ENCODE results near the gene ZC3H12D. TPM values are rescaled to one million over a fixed set of nuclear protein-coding genes. Genes with fewer than 3 reads are reported as not detected.
"Not testable (repeated sequence)": the region's sequence is repeated elsewhere in the genome, so short reads cannot be mapped to it uniquely, and the experiment has no call there.

Gene ZC3H12D
- total RNA-seq, 2 experiments from 2014 or later, result 75.8 to 82.7 TPM

DNA sequence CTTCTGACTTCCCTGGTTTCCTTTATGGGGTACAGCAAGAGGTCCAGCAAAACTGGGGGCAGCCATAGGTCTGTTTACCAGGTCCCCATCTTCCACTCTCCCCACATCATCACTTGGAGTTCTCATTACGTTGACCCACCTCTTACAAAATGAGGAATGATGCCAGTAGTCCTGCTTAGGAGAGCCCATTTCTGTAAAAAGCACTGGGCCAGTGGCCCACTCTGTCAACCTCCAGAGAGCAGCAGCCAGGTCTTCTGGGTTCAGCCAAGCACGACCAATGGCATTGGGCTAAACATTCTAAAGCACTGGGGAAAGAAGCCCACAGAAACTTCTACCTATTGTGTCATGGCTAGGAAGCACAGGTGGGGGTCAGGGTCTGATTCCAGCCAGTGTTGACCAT, 13.9 kb downstream of the ZC3H12D start:
- intact Hi-C loops (cut with micrococcal nuclease), result no loop called here
- H3K36me3 Mint-ChIP-seq (ENCODE audit: low read depth), result peaks cover 42% of the 10 kb centered on the region
- no peak overlapping the region for H3K4me3 Mint-ChIP-seq
- H3K9me3 Mint-ChIP-seq, result no peaks in the 10 kb centered on the region
- H3K4me1 Mint-ChIP-seq (ENCODE audit: low read depth), result peaks cover 69% of the 10 kb centered on the region
- CTCF ChIA-PET, result interaction anchor here (1.1 kb wide), 1 partner anchor 46 kb away, joined by 3 read pairs; no protein-coding TSS in a partner anchor
- H3K27ac Mint-ChIP-seq, result no peak overlapping the region
- no peaks in the 10 kb centered on the region for H3K27me3 Mint-ChIP-seq (ENCODE audit: low read depth)
- no peak for DNase-seq

DNA sequence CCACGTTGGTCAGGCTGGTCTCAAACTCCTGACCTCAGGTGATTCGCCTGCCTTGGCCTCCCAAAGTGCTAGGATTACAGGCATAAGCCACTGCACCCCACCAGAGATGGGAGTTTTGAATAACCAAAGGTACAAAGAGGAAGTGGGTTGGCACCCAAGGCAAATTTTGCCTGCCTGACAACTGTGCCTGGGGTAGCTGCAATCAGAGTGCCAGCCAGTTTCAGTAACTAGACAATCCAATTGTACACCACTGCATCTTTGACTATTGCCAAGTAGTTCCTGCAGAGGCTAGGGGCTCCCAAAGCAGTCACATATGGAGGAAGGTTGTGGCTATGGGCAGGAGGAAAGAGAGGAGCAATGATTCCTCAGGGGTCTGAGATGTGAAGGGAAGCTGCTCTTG, 16.6 kb downstream of the ZC3H12D start:
- Mint-ChIP-seq H3K4me1 (ENCODE audit: low read depth) (peaks cover 72% of the 10 kb centered on the region), H3K27ac (peak overlapping the region; percentile 25), H3K36me3 (ENCODE audit: low read depth) (peaks cover 46% of the 10 kb centered on the region), H3K27me3 (ENCODE audit: low read depth) (no peaks in the 10 kb centered on the region), H3K9me3 (no peaks in the 10 kb centered on the region), H3K4me3 (no peak overlapping the region)
- CTCF ChIA-PET, result interaction anchor here (0.7 to 1.2 kb wide), 4 partner anchors 11 to 371 kb away, joined by 3 to 7 read pairs (median 4); no protein-coding TSS in a partner anchor
- DNase-seq, result no peak
- intact Hi-C loops (cut with micrococcal nuclease), result no loop called here

DNA sequence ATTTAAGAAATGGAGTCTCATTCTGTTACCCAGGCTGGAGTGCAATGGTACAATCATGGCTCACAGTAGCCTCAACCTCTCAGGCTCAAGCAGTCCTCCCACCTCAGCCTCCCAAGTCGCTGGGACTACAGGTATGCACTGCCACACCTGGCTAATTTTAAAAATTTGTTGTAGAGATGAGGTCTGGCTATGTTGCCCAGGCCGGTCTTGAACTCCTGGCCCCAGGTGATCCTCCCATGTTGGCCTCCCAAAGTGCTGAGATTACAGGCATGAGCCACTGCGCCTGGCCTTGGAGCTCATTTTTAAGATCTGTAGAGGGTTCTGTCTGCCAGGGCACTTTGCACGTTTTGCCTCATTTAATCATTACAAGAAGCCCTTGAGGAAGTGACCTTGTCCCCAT, 17.5 kb downstream of the ZC3H12D start:
- CTCF ChIA-PET, result interaction anchor here (1.2 to 1.3 kb wide), 2 partner anchors 12 kb away, joined by 3 to 4 read pairs; no protein-coding TSS in a partner anchor
- Mint-ChIP-seq H3K4me1 (ENCODE audit: low read depth) (peaks cover 67% of the 10 kb centered on the region), H3K4me3 (no peak overlapping the region), H3K9me3 (no peaks in the 10 kb centered on the region), H3K36me3 (ENCODE audit: low read depth) (peaks cover 44% of the 10 kb centered on the region), H3K27me3 (ENCODE audit: low read depth) (no peaks in the 10 kb centered on the region), H3K27ac (no peak overlapping the region)
- DNase-seq, result no peak
- intact Hi-C loops (cut with micrococcal nuclease), result no loop called here

DNA sequence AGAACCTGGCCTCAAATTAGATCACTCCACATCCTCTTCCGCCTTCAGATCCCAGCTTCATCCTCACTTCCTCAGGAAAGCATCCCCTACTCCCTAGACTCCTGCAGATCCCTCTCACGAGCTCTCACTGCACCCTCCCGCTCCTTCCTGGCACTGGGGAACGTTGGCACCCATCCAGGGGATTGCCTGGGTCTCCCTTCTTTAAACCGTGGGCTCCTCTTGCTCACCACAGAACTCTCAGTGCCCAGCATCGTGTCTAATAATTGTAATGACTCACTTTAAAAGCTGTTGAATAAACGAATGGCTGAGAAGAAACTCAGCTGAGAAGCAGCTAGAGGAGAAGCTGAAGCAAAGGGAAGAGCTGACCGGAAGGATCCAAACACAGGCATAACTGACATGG, 20.4 kb downstream of the ZC3H12D start:
- no peaks in the 10 kb centered on the region for H3K9me3 Mint-ChIP-seq
- H3K36me3 Mint-ChIP-seq (ENCODE audit: low read depth), result peaks cover 55% of the 10 kb centered on the region
- CTCF ChIA-PET, result interaction anchor here (1.7 to 2.2 kb wide), 2 partner anchors 32 to 52 kb away, joined by 4 to 10 read pairs; no protein-coding TSS in a partner anchor
- peaks cover 44% of the 10 kb centered on the region for H3K4me1 Mint-ChIP-seq (ENCODE audit: low read depth)
- peak overlapping the region; percentile 30 for H3K27ac Mint-ChIP-seq
- DNase-seq, result no peak
- intact Hi-C loops (cut with micrococcal nuclease), result no loop called here
- H3K27me3 Mint-ChIP-seq (ENCODE audit: low read depth), result no peaks in the 10 kb centered on the region
- H3K4me3 Mint-ChIP-seq, result no peak overlapping the region

- no peaks in the 10 kb centered on the region for H3K9me3 Mint-ChIP-seq
- no peak overlapping the region for H3K4me3 Mint-ChIP-seq
- H3K4me1 Mint-ChIP-seq (ENCODE audit: low read depth), result peaks cover 44% of the 10 kb centered on the region
- intact Hi-C loops (cut with micrococcal nuclease), result no loop called here
- H3K27ac Mint-ChIP-seq, result peak overlapping the region; percentile 32
- CTCF ChIA-PET, result interaction anchor here (0.8 to 2.2 kb wide), 3 partner anchors 22 to 53 kb away, joined by 3 to 10 read pairs (median 4); no protein-coding TSS in a partner anchor
- peaks cover 59% of the 10 kb centered on the region for H3K36me3 Mint-ChIP-seq (ENCODE audit: low read depth)
- H3K27me3 Mint-ChIP-seq (ENCODE audit: low read depth), result no peaks in the 10 kb centered on the region
- no peak for DNase-seq
Measured at GRCh38 chr6:149463781-149464180, 21.0 kb downstream of the ZC3H12D start.

DNA sequence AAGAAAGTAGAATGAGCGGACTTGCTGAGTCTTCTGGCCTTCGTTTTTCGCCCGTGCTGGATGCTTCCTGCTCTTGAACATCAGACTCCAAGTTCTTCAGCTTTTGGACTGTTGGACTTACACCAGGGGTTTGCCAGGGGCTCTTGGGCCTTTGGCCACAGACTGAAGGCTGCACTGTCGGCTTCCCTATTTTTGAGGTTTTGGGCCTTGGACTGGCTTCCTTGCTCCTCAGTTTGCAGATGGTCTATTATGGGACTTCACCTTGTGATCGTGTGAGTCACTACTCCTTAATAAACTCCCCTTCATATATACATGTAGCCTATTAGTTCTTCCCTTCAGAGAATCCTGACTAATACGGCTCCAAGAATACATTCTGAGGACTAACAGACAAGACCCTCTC, 22.1 kb downstream of the ZC3H12D start:
- H3K36me3 Mint-ChIP-seq (ENCODE audit: low read depth), result peaks cover 61% of the 10 kb centered on the region
- H3K4me3 Mint-ChIP-seq; intact Hi-C loops (cut with micrococcal nuclease); H3K9me3 Mint-ChIP-seq; H3K27me3 Mint-ChIP-seq (ENCODE audit: low read depth); DNase-seq; H3K27ac Mint-ChIP-seq: not testable (repeated sequence)
- CTCF ChIA-PET, result interaction anchor here (2.2 kb wide), 1 partner anchor 54 kb away, joined by 7 read pairs; no protein-coding TSS in a partner anchor
- H3K4me1 Mint-ChIP-seq (ENCODE audit: low read depth), result peaks cover 39% of the 10 kb centered on the region

DNA sequence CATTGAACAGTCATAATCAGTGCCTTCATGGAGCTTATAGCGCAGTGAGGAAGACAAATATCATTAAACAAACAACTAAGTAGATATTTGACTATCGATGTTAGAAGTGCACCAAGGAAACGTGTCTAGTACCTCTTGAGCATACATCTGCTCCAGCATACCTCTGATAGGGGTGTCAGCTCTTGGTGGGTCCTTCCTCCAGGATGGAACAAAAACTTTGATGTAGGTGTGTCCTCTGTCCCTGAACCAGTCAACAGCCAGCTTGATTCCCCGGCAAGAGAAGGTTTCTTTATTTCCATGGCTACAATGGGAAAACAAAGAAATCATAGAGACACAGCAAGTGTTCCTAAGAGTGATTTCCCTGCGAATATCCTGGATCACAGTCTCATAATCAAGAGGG, 23.1 kb downstream of the ZC3H12D start:
- Mint-ChIP-seq H3K4me1 (ENCODE audit: low read depth) (peaks cover 32% of the 10 kb centered on the region), H3K36me3 (ENCODE audit: low read depth) (peaks cover 65% of the 10 kb centered on the region), H3K9me3 (no peaks in the 10 kb centered on the region), H3K4me3 (no peak overlapping the region), H3K27ac (no peak overlapping the region), H3K27me3 (ENCODE audit: low read depth) (no peaks in the 10 kb centered on the region)
- CTCF ChIA-PET, result interaction anchor here (2.2 kb wide), 1 partner anchor 55 kb away, joined by 7 read pairs; no protein-coding TSS in a partner anchor
- intact Hi-C loops (cut with micrococcal nuclease), result no loop called here
- no peak for DNase-seq

- DNase-seq; H3K27me3 Mint-ChIP-seq (ENCODE audit: low read depth); H3K27ac Mint-ChIP-seq; H3K4me3 Mint-ChIP-seq; H3K9me3 Mint-ChIP-seq; intact Hi-C loops (cut with micrococcal nuclease): not testable (repeated sequence)
- CTCF ChIA-PET, result interaction anchor here (1.2 to 1.8 kb wide), 2 partner anchors 14 to 23 kb away, joined by 3 to 5 read pairs; no protein-coding TSS in a partner anchor
- Mint-ChIP-seq H3K4me1 (ENCODE audit: low read depth) (peaks cover 26% of the 10 kb centered on the region), H3K36me3 (ENCODE audit: low read depth) (peaks cover 63% of the 10 kb centered on the region)
Measured at GRCh38 chr6:149460249-149460648, 24.6 kb downstream of the ZC3H12D start.

DNA sequence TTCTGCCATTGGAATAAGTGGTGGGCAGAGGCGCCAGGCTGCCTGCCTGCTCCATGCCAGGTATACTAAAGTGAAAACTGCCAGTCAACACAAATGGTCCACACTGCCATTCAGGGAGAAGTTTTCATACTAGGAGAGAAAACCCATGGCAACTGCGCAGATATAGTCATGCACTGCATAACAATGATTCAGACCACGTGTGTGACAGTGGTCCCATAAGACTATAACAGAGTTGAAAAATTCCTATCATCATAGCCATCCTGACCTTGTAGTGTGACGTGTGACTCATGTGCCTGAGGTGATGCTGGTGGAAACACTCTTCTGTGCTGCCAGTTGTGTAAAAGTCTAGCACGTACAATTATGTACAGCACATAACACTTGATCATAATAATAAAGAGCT, 25.1 kb downstream of the ZC3H12D start:
- CTCF ChIA-PET, result interaction anchor here (1.8 kb wide), 1 partner anchor 24 kb away, joined by 5 read pairs; no protein-coding TSS in a partner anchor
- Mint-ChIP-seq H3K9me3 (no peaks in the 10 kb centered on the region), H3K4me1 (ENCODE audit: low read depth) (peaks cover 26% of the 10 kb centered on the region), H3K36me3 (ENCODE audit: low read depth) (peaks cover 65% of the 10 kb centered on the region), H3K4me3 (no peak overlapping the region), H3K27me3 (ENCODE audit: low read depth) (no peaks in the 10 kb centered on the region), H3K27ac (no peak overlapping the region)
- no peak for DNase-seq
- intact Hi-C loops (cut with micrococcal nuclease), result no loop called here

DNA sequence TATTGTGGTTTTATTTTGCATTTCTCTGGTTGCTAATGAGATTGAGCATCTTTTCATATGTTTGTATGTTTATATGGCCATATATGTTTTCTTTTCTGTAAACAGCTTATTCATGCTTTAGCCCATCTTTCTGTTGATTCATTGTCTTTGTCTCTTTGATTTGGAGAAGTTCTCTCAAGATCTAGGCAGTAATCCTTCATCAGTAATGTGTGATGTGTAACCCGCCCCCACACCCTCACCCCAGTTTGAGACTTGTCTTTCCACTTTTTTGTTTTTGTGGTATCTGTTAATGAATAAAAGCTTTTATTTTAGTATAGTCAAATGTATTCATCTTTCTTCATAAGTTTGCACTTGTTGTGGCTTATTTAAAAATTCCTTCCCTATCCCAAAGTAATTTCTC, 26.0 kb downstream of the ZC3H12D start:
- Mint-ChIP-seq H3K4me1 (ENCODE audit: low read depth) (peaks cover 19% of the 10 kb centered on the region), H3K36me3 (ENCODE audit: low read depth) (peaks cover 57% of the 10 kb centered on the region), H3K27ac (no peak overlapping the region), H3K4me3 (no peak overlapping the region), H3K27me3 (ENCODE audit: low read depth) (no peaks in the 10 kb centered on the region), H3K9me3 (no peaks in the 10 kb centered on the region)
- intact Hi-C loops (cut with micrococcal nuclease), result no loop called here
- CTCF ChIA-PET, result interaction anchor here (0.8 to 1.8 kb wide), 2 partner anchors 25 to 58 kb away, joined by 3 to 5 read pairs; no protein-coding TSS in a partner anchor
- DNase-seq, result no peak

DNA sequence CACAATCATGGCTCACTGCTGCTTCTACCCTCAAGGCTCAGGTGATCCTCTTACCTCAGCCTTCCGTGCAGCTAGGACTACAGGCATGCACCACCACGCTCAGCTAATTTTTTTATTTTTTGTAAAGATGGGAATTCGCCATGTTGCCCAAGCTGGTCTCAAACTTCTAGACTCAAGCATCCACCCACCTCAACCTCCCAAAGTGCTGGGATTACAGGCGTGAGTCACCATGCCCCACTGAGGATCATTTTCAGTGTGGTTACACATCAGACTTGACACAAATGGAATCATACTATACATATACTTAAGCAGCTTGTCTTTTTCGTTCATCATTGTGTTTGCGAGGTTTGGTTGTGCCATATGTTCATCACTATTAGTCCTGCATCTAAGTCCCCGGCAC, 26.6 kb downstream of the ZC3H12D start:
- Mint-ChIP-seq H3K27ac (no peak overlapping the region), H3K9me3 (no peaks in the 10 kb centered on the region), H3K4me1 (ENCODE audit: low read depth) (peaks cover 16% of the 10 kb centered on the region), H3K27me3 (ENCODE audit: low read depth) (no peaks in the 10 kb centered on the region), H3K4me3 (no peak overlapping the region), H3K36me3 (ENCODE audit: low read depth) (peaks cover 54% of the 10 kb centered on the region)
- intact Hi-C loops (cut with micrococcal nuclease), result no loop called here
- CTCF ChIA-PET, result interaction anchor here (0.6 to 1.4 kb wide), 3 partner anchors 59 to 231 kb away, joined by 4 to 5 read pairs (median 4); no protein-coding TSS in a partner anchor
- no peak for DNase-seq

DNA sequence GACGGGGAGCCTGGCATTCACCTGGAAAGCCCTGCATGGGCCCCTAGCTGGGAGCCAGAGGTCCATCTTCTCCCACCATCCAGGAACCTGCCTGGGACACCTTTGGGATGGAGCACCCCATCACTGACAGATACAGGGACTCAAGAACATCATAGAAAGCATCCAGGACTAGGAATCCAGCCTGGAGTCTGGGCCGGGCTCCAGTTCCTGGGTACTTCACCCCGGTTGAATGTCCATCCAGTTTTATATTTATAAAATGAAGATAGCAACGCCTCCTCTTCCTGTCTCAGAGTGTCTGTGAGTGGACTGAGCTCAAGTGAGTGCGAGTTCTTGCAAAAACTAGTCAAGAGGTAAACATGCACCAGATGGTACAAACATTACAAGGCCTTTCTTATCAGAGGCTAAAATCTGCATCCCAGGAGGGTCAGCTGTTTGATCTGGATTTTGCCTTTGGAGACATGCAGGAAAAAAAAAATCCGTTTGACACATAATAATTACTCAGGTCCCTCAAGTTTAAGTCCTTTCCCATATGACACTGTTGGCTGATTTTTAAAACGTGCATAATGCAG, 27.4 kb downstream of the ZC3H12D start:
- no peak for DNase-seq
- intact Hi-C loops (cut with micrococcal nuclease), result no loop called here
- no peak overlapping the region for H3K27ac Mint-ChIP-seq
- H3K4me1 Mint-ChIP-seq (ENCODE audit: low read depth), result peaks cover 12% of the 10 kb centered on the region
- CTCF ChIA-PET, result interaction anchor here (0.6 to 1.4 kb wide), 3 partner anchors 60 to 232 kb away, joined by 4 to 5 read pairs (median 4); no protein-coding TSS in a partner anchor
- no peaks in the 10 kb centered on the region for H3K9me3 Mint-ChIP-seq
- peaks cover 52% of the 10 kb centered on the region for H3K36me3 Mint-ChIP-seq (ENCODE audit: low read depth)
- H3K27me3 Mint-ChIP-seq (ENCODE audit: low read depth), result no peaks in the 10 kb centered on the region
- H3K4me3 Mint-ChIP-seq, result no peak overlapping the region

All from activated naive CD4-positive, alpha-beta T cell treated with anti-CD3 and anti-CD28 coated beads for 36 hours (primary cell).